Kidney epithelial cell (primary cell): Measurements from ENCODE around the gene WDR70. TPM values are rescaled to one million over a fixed set of nuclear protein-coding genes. Genes with fewer than 3 reads are reported as not detected.

ENCODE experiments used
- DNase-seq: peaks from one replicate; pipeline ENCODE4 v3.0.0-alpha.2; 2010; ENCODE audit warnings: low read depth
- H3K27me3 ChIP-seq: 2 replicates; pipeline ENCODE4 v1.6.0; 2011; ENCODE audit warnings: low read length; ENCODE audit not compliant: control insufficient read depth, insufficient read depth
- H3K36me3 ChIP-seq: 2 replicates; pipeline ENCODE4 v1.5.1; 2011; ENCODE audit warnings: low read length; ENCODE audit not compliant: control insufficient read depth, insufficient read depth
- H3K4me3 ChIP-seq: 2 replicates; pipeline ENCODE4 v1.5.1; 2011; ENCODE audit warnings: low read depth, mild to moderate bottlenecking, control low read depth, low read length
- total RNA-seq: library from RNA; depleted of rRNA; stranded (reverse); fragments of >200 nt; gene quantifications from 2 replicates; pipeline ENCODE4 v1.2.3, GENCODE V29; 2015
- TF ChIP-seq, protein P1 (sequence below): IDR thresholded peaks from 2 replicates; pipeline ENCODE4 v1.5.1; 2011; ENCODE audit warnings: mild to moderate bottlenecking, moderate library complexity, low read length, control low read depth, inconsistent platforms; ENCODE audit not compliant: insufficient read depth, poor library complexity, severe bottlenecking

The WDR70 gene
- total RNA-seq, 1 donor from 2014 or later = 19.6 TPM

DNA sequence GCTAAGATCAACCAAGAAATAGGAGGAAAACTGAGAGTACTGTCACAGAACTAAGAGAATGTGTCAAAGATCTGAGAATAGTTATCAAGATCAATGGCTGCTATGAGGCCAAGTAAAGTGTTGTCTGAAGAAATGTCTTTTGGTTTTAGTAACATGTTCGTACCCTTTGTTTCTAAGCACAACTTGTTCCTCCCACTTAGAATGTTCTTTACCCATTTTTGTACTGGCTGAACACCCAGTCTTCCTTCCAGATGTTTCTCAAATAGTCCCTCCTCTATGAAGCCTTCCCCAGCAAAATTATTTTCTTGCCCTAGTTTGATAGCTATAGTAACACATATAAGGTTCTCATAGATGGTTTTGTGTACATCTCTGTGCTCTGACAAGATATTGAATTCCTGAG lies 191.5 kb downstream of the WDR70 start:
- H3K4me3 ChIP-seq = no peak overlapping the region
- H3K36me3 ChIP-seq = no peaks in the 10 kb centered on the region
- no peak for DNase-seq
- TF ChIP-seq, protein P1, sequence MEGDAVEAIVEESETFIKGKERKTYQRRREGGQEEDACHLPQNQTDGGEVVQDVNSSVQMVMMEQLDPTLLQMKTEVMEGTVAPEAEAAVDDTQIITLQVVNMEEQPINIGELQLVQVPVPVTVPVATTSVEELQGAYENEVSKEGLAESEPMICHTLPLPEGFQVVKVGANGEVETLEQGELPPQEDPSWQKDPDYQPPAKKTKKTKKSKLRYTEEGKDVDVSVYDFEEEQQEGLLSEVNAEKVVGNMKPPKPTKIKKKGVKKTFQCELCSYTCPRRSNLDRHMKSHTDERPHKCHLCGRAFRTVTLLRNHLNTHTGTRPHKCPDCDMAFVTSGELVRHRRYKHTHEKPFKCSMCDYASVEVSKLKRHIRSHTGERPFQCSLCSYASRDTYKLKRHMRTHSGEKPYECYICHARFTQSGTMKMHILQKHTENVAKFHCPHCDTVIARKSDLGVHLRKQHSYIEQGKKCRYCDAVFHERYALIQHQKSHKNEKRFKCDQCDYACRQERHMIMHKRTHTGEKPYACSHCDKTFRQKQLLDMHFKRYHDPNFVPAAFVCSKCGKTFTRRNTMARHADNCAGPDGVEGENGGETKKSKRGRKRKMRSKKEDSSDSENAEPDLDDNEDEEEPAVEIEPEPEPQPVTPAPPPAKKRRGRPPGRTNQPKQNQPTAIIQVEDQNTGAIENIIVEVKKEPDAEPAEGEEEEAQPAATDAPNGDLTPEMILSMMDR = no peak
- H3K27me3 ChIP-seq = no peaks in the 10 kb centered on the region

DNA sequence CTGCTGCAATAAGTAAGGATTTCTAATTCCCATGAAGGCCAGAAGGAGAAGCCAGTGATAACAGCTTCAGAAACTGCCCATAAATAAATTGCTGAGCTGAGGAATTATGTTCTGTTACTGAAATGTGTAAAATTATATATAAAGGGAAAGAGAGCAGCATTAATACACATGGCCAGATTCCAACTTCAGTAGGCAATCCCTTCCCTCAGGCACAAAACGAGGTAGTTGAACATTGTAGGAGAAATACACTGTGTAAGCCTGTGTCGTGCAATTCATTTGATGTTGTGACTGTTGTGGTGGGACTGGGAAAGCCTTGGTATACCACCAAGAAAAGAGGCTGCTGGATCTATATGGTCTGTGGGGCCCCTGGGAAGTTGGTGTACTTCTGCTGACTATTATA lies 192.9 kb downstream of the WDR70 start:
- Histone ChIP-seq H3K36me3 (no peaks in the 10 kb centered on the region), H3K27me3 (no peaks in the 10 kb centered on the region), H3K4me3 (no peak overlapping the region)
- TF ChIP-seq, protein P1 = no peak
- DNase-seq = no peak

DNA sequence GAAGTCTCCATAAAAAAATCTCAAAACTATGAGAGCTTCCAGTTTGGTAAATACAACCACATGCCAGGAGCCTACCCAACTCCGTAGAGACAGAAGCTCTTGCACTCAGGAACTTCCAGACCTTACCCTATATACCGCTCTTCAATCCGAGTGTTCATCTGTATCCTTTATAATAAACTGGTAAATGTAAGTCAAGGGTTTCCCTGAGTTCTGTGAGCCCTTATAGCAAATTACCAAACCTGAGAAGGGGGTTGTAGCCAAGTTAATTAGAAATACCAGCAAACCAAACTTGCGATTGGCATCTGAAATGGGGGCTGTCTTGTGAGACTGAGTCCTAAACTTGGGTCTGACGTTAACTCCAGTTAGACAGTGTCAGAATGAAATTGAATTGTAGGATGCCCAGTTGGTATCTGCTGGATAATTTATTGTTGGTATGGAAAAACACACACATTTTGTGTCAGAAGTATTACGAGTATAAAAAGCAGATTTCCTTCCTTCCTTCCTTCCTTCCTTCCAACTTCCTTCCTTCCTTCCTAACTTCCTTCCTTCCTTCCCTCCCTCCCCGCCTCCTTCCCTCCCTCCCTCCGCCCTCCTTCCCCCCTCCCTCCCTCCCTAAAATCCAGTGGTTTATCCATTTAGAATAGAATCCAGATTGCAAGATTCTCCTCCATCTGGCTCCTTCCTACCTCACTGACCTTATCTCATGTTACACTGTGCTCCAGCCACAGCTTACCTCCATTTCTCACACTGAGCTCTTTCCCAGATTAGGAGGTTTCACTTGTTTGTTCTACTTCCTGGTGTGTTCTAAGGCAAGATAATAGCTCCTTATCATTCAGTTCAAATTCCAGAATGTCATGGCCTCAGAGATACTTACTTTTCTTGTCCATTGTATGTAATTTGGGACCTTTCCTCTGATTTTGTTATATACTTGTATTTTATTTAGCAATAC lies 196.7 kb downstream of the WDR70 start:
- H3K27me3 ChIP-seq = no peaks in the 10 kb centered on the region
- no peak overlapping the region for H3K4me3 ChIP-seq
- no peaks in the 10 kb centered on the region for H3K36me3 ChIP-seq
- TF ChIP-seq, protein P1 = no peak
- DNase-seq = no peak

GRCh38 chr5:37576552-37576951 lies 197.4 kb downstream of the WDR70 start:
- DNase-seq = no peak
- TF ChIP-seq, protein P1 = no peak
- no peaks in the 10 kb centered on the region for H3K27me3 ChIP-seq
- no peaks in the 10 kb centered on the region for H3K36me3 ChIP-seq
- no peak overlapping the region for H3K4me3 ChIP-seq

GRCh38 chr5:37578176-37578575 lies 199.1 kb downstream of the WDR70 start:
- H3K36me3 ChIP-seq = no peaks in the 10 kb centered on the region

More at GRCh38 chr5:37578176-37578575, 199.1 kb downstream of the WDR70 start:
- no peak for DNase-seq
- H3K4me3 ChIP-seq = no peak overlapping the region
- H3K27me3 ChIP-seq = no peaks in the 10 kb centered on the region
- TF ChIP-seq, protein P1 = no peak
